COLO668 (cell line): Measurements from ENCODE around the gene LSM6.

Source experiments
- DNase-seq: peaks from one replicate; lab custom pipeline; 2025; ENCODE audit not compliant: unreplicated experiment; lab: John Stamatoyannopoulos, UW

The LSM6 gene

DNA sequence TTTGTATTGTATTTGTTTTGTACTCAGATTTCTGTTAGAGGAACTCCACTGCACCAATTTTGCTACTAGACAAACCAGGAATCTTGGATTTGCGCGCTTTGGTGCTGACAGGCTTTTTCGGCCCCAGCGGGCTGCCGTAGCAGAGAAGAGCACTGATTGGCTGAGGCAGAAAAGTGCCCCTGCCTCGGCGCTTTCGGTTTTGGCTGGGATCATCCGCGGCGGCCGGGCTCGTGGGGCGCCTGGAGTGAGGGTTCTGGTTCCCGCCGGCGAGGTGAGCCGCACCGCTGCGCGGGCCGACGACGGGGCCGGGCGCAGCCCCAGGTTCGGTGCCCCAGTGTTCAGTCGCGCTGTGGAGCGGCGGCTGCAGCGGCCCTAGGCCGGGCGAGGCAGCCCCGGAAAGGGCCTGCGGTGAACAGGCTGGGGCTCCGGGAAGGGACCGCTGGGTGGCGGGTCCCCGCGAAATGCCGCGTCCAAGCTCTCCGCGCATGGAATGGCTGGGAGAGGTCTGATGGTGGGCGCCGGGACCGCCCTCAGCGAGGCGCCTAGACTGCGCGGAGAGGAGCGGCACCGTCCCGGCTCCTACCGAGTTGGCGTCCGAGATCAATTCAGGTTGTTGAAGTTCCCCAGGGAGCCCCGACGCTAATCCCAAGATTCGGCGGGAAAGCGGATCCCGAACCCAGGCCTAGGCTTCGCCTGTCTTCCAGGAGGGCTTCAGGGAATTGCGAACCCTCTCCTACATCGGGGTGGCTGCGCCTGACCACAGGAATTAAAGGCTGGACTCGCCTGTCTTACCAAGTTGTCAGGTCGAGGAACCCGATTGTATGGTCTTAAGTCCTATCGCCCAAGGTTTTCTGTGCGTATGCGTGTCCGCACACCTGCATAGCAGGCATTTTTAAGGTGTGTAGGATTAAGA, at the start of gene LSM6:
TSS of gene LSM6 (plus strand) at position 178 of the 913 bp plus-strand sequence. CDS start 7,204 bp downstream, outside the sequence.
- DNase-seq = peak; percentile 89

DNA sequence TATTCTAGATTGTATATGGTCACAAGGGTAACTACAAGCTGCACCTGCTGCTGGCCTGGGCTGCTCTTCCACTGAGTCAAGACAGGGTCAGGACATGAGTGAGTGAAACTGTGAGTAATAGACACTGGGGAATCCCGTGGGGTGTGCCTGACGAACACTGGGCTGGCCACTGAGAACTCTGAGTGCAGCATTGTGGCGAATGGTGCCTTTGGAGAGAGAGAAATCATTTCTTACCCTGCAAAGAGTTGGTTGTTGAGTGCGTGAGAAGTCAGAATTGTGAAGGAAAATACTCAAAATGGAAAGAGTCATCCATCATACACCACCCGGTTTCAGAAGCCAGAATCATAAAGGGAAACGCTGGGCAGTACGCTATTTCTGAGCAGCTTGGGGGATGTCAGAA, 43.1 kb upstream of the LSM6 start:
- no peak for DNase-seq

DNA sequence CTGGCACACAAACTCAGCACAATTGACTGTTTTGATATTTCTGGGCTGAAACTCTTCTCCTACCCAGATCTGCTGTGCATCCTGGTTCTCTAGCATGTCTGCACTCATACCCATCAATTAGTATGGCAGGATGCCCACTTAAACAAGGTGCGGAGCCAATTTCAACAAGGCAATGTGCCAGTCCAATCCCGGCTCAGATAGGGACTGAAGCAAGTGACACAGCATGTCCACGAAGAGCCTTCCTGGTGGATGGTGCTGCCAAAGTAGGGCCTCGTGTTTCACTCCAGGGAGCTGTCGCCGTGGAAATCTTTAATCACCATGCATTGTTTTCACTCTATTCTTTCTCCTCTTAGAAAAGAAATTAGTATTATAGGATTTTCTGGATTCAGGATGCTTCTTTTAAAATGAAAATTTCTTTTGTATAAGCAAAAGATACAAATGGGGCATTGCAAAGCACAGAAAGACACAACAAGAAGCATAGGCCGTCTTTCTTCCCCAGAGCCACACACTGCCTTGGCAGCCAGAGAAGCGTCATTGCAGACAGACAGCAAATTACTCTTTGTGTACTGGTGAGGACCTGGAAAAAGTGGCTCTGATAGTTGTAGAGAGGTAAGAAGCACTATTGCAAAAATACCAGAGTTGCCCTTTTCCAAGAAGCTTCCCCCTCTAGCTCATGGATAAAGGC, 40.6 kb upstream of the LSM6 start:
- no peak for DNase-seq

DNA sequence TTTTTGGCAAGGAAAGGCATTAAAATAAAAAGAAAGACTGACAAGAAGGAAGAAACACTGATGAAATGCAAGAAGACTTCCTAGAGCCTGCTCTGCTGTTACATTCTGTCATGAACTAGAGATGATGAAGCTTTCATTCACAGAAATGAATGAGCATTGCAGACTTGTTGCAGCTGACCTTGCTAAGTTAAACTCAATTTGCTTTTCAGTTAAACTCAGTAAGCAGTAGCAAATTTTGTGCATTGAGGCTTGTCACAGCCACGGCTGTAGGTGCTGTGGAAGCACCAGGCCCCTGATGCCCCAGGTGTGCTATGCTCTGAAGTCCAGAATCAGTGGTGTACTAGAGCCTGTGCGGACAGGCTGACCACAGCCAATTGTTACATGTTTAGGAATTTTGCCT, 39.6 kb upstream of the LSM6 start:
- DNase-seq = no peak

DNA sequence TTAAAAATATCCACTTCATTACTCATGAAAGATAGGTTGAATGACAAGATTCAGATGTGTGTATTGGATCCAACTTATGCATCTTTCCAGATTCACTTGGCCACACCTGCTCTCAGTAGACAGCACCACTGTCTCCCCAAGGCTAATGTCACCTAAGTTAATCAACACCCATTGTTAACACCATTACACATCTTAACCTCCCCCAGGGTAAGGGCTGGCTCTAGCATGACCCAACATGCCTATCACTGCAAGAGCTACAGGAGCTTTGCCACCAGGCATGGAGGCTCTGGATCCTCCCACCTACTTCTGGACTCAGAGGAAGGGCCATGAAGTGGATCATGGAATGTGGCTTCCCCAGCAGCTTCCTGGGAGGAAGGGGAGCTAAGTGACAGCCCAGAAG, 32.8 kb upstream of the LSM6 start:
- no peak for DNase-seq

DNA sequence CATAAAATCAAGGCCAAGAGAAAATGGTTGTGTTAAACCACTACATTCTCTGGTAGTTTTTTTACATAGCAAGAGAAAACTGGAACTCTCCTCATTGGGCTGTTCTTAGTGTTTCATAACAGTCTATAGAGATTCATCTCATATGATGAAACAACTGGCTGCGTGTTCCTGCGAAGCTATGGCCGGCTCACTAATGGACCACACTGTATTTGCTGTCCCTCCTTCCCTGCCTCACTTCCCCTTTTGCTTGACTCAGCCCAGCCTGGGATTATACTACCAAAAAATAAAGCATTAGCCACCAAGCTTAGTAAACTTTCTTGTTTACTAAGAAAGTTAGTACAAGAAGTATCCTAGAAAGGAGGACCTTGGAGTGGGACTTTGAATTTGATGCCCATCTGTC, 31.6 kb upstream of the LSM6 start:
- no peak for DNase-seq

DNA sequence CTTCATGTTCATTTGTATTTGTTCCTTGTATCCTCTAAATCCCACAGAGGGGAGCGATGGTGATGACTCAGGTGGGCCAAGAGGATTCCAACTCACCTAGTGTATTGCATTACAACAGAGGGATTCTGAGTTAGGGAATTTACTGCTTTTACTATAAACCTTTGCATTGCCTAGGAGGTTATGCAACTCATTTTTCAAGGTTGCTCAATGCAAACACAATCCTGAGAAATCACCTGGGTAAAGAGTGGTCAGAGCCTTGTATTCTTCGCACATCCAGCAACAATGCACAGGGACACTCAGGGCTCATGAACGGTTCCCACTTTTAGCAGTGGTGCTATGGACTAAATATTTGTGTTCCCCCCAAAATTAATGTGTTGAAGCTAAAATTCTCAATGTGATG, 28.6 kb upstream of the LSM6 start:
- no peak for DNase-seq

DNA sequence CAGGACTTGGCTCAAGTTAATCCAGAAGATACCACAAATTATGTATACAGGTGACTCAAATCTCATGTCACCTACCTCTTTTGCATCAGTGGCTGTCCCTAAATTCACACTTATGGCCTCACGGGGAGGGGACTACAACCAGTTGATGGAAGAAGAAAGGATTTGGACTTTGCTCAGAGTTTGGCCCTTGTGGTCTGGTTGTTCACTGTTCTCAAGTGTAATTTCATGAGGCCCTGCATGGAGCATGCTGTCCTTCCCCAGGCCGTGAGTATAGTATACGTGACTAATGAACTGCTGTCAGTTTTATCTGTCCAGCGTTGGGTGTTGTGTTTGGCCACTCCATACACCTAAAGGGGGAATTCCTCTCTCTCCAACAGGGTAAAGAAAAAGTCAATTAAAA, 27.5 kb upstream of the LSM6 start:
- no peak for DNase-seq

DNA sequence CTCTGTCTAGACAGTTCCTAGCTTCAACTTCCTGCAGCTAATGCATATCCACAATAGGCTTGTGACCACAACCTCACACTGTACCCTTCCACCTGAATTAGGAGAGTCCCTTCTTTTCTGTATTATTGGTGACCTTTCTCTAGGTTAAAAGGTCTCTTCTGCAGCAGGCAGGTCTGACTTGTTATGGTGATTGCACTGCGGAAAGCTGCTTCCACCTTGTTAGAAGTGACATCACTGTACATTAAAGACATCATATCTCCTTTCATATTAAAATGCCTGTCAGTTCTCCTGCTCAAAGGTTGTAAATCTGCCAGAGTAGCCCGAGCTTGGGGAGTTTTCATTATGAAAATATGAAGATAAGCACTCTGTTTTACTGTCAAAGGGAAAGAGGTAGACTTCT, 21.5 kb upstream of the LSM6 start:
- DNase-seq = no peak

DNA sequence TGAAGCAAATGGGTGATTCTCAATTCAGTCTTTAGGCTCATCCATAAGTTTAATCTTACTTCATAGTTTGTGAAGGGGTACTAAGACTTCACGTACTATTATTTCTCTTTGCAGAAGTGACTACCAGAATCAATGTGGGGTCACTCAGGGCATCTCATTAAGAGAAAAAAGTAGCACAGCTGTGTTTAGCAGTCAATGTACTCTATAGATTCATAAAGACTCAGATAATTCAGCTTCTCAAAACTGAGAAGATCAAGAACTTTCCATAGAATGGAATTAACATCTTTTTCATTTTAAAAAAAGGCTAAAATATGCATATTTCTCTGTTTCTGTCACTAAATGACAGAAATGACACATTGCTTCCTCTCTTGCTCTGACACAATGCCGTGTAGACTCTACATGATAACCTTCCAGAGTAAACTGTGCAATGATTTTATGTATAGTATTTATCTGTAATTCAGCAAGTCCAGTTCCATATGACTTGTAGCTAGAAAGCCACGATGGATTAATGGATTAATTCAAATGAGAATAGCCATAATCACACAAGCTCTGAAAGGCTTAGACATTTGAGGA, 20.3 kb upstream of the LSM6 start:
- DNase-seq = no peak

DNA sequence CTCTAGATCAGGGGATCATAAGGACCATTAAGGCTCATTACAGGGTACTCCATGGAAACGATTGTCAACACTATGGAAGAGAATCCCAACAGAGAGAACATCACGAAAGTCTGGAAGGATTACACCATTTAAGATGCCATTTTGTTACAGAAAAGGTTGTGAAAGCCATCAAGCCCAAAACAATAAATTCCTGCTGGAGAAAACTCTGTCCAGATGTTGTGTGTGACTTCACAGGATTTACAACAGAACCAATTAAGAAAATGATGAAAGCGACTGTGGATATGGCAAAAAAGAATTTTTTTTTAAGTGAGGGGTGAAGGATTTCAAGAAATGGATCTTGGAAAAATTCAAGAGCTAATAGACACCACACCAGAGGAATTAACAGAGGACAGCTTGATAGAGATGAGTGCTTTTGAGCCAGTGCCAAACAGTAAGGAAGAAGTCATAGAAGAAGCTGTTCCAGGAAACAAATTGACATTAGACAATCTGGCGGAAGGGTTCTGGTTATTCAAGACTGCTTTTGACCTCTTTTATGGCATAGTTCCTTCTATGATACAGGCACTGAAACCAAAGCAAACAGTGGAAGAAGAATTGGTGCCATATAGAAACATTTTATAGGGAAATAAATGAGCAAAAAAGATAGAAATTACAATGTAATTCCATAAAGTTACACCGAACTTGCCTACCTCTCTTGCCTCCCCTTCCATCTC, 17.3 kb upstream of the LSM6 start:
- DNase-seq = no peak

DNA sequence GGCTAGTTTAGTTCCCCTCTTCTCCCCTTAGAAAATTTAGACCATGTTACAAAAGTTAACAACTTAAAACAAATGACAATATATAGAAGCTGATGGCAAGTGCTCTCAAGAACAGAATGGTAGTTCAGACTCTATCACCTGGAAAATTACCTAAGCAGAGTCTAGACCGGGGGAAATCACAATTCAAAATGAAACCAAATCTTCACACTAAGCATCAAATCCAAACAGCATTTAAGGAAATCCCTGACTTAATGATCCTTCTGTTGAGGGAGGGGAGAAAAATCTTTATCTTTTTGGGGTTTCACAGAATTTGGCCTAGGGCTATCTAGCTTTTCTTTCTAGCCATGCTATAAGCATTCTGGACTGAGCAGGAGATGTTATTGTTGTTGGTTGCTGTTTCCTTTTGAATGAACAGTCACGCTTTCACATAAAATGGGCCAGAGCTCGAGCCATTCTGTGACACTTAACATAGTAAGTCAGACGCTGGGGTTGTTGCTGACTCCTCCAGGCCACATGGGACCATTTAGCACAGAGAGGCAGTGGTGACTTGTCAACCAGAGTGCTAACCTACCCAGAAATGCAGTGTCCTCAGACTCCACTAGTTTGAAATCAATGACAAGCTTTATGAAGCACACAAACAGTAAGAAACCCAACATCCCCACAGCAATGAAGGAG, 16.0 kb upstream of the LSM6 start:
- DNase-seq = no peak

DNA sequence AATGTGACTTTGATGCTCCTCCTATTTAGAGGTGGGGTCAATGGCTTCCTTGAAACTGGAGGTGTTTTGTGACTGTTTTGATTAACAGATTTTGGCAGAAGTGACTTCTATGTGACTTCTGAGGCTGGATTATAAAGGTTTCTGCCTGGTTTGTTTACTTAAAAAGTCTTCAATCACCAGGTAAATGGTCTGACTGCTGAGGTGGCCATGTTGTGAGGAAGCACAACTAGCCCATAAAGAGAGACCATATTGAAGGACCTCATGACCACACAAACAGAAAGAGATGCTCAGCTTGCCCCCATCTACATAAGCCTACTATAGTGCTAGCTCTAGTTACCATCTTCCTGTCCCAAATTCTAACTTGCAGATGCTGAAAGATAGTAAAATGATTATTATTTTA, 14.3 kb upstream of the LSM6 start:
- no peak for DNase-seq

DNA sequence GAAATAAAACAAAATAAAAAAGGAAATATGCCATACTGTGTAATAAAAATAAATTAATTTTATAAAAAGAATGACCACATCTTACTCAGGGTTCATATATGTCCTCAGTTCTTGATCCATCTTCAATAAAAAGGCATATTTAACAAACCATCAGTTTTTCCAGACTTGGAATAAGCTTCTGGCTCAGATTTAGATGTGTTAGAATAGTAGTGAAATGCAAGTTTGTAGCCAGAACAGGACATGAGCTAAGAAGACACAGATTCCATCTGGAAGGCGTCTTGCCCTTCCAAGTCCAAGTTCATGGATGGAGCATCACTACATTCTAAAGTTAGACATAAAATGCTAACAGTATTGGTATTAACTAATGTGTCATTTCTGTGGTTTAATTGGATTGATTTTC, 10.3 kb upstream of the LSM6 start:
- no peak for DNase-seq

DNA sequence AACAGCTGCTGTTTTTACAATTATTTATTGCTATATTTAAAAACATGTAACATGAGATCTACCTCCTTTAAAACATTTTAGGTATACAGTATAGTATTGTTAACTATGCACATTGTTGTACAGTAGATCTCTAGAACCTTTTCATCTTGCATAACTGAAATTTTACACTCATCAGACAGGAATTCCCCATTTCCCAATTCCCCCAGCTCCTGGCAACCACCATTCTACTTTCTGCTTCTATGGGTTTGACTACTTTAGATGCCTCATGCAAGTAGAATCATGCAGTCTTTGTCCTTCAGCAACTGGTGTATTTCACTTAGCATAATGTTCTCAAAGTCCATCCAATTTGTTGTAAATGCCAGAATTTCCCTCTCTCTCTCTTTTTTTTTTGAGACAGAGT, 9.7 kb upstream of the LSM6 start:
- DNase-seq = no peak

DNA sequence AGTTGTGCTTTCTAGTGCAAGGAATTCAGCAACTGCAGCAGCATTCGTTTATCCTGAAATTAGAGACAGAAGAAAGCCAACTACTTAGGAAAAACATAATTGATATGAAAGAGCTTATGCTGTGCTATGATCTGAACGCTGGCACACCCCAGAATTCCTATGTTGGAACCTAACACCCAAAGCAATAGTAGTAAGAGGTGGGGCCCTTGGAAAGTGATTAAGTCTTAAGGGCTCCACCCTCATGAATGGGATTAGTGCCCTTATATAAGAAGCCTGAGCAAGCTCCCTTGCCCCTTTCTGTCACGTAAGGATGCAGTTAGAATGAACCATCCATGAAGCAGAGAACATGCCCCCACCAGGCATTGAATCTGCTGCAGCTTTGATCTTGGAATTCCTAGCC, 5.4 kb upstream of the LSM6 start:
- no peak for DNase-seq

DNA sequence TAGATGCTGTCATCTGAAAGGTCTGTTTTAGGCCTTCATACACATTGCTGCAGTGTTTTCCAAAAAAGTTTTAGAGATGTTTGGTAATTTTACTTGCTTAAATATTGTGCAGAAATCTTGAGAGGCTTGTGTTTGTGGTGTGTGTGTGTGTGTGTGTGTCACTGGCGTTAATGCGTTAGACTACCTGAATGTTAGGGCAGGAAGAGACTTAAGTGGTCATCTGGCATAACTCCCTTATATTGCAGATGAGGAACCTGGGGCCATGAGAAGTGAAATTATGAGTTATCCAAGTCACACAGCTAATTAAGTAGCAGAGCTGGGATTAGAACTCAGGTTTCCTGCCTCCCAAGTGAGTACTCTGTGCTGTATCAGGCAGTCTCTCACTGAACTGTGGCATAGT, 1.4 kb downstream of the LSM6 start:
- no peak for DNase-seq

DNA sequence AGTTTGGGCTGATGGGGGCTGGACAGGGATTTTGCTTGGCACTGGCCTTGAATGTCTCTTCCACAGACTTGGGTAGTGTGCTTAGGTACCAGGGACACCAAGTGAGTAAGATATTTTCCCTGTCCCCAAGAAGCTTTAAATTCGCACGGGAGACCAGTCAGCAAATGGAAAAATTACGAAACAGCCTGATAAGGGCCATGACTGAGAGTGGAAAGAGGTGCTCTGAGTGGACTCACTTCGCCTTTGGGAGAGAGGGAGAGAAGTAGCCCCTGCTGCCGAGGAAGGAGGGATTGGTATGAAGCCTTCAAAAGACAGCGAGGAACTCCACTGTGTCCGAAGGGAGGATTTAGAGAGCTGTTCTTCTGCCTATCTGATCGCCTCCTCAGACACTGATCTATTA, 2.6 kb downstream of the LSM6 start:
- DNase-seq = no peak

DNA sequence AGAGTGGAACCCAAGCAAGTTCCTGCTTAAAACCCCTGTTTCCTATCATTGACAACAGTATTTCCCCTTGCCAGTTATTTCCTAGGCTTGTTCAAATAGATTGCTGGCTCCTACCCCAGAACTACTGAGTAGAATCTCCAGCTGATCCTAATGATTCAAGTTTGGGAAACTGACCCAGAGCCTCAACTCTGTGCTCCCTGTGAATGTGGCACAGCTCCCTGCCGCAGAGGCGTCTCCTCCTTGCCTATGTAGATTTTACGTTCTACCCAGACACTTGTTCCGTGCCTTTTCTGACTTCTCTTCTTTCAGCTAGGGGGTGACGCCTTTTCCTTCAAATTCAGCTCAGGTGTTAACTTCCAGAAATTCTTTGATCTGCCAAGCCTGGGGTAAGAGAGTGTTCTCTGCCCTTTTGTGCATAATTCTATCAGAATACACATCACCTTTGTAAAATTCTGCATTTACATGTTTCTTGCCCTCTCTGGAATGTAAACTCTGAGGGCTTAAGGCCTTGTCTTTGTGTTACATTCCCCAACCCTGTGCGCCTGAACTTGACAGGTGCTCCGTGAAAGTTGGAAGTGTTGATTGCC, 4.4 kb downstream of the LSM6 start:
- no peak for DNase-seq

DNA sequence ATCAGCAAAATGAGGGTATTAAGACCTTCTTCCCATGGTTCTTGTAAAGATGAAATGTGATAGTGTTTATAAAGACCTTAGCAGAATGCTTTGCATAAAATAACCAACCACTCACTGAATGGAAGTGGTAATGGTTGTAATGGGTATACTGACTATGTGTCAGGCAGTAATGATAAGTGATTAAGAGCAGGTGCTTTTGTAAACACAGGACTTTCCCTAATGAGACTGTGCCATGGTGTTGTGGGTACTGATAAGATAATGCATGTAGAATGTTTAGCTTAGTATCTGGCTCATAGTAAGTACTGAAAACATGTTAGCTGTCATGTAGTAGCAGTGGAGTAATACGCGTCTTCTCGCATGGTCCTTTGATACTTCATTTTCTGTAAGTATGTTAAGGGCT, 6.9 kb downstream of the LSM6 start:
- DNase-seq = no peak

DNA sequence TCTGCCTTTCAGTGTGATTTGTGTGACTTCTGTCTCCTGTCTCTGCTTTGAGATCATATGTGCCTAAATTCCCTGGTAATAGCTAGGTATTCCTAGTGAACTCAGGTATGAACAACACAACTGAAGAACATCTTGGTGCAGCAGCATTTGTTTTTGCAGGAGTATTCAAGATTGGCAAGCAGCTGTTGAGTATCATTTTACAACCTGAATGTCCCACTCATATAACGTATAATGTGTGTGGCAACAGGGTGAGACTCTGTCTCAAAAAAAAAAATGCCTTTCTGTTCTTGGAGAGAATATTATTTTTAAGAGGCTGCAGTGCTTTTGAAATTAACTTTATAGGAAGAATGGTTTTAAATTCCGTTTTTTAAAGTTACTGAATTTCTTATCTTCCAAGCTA, 7.7 kb downstream of the LSM6 start:
- DNase-seq = no peak
